HG03139 (cell line): Measurements from ENCODE around the gene HIVEP3.

Source experiments
- ATAC-seq: cut with Tn5 transposase; IDR thresholded peaks from one replicate; pipeline ENCODE4 v1.9.1; 2021; ENCODE audit not compliant: unreplicated experiment

The HIVEP3 gene

GRCh38 chr1:41619511-41620364 lies 299.0 kb downstream of the HIVEP3 start:
- no peak for ATAC-seq

- no peak for ATAC-seq
Measured at GRCh38 chr1:41618871-41619270, 299.9 kb downstream of the HIVEP3 start.

DNA sequence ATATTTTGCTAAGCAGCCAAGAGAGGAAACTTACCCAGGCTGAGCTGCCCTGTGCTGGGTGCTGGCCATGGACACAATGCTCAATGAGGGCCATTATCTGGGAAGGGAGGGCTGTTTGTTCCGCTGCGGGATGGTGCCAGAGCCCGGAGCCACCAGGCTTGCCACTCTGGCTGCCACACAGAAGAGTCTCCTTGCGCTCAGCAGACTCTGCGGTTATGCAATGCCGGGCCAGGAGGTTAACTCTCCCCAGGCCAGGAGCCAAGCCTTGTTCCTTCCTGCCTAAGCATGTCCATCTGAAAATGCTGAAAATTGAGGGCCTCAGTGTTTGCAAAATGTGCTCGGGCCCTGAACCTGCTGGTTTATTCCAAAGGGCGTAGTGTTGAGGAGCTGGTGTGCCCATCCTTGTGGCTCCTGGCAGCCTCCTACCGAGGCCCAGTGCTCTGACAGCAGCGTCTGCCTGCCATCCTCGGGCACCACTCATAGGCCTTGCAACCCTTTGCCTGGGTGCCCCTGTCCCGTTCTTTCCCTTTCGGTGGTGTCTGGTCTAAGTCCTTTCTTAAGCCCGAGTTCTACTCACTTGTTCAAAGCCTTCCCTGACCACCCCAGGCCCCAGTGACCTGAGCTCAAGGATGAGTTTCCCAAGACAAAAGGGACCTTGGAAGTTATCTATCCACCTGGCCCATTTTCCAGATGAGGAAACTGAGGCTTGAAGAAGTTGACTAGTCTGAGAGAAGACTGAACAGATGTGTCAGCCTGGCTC lies 300.5 kb downstream of the HIVEP3 start:
- no peak for ATAC-seq

DNA sequence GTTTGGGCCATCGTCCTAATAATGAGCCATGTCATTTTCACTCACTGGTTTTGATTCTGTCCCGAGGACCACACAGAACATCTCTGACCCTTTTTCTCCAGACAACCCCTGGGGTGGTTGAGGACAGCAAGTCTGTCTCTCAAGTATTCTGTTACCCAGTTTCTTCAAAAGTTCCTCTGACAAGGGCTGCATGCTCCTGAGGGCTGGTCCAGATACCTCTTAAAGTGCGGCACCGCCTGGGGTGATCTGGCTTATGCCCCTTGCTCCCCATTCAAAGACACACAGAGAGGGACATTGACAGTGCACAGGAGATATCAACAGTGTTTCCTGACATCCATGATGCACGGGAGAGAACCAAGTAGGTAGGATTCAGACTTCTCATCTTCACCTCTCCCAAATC lies 301.4 kb downstream of the HIVEP3 start:
- ATAC-seq, result no peak

DNA sequence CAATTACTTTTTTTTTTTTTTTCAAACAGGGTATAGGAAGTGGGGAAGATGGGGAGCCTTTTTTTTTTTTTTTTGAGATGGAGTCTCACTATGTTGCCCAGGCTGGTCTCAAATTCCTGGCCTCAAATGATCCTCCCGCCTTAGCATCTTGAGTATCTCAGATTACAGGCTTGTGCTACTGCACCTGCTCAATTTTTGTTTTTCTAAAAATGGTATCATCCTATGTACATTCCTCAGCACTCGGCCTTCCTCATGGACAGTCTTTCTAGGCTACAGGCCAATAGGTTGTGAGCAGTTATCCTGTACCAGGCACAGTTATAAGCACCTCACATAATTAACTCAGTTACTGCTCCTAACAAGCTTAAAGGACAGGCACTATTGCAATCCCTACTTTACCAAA lies 302.2 kb downstream of the HIVEP3 start:
- no peak for ATAC-seq

- ATAC-seq, result no peak
Measured at GRCh38 chr1:41615981-41616380, 302.7 kb downstream of the HIVEP3 start.

GRCh38 chr1:41615316-41615715 lies 303.4 kb downstream of the HIVEP3 start:
- ATAC-seq, result no peak

DNA sequence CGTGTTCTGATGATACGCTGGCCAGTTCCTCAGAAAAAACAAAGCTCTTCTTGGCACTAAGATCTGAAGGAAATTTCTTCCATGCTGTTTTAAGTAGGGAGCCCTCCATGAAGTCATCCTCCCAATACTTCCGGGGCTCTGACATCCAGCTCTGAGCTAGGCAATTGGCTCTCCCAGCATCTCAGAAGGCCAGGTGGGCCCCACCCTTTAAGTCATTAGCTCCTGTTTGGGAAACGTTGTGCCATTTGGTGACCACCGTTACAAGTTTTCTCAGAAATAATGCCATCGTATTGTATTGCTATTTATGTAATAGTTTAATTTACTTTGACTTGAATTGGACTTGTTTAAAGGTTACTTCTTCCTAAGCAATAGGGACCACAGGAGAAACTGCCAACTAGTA lies 303.9 kb downstream of the HIVEP3 start:
- no peak for ATAC-seq

DNA sequence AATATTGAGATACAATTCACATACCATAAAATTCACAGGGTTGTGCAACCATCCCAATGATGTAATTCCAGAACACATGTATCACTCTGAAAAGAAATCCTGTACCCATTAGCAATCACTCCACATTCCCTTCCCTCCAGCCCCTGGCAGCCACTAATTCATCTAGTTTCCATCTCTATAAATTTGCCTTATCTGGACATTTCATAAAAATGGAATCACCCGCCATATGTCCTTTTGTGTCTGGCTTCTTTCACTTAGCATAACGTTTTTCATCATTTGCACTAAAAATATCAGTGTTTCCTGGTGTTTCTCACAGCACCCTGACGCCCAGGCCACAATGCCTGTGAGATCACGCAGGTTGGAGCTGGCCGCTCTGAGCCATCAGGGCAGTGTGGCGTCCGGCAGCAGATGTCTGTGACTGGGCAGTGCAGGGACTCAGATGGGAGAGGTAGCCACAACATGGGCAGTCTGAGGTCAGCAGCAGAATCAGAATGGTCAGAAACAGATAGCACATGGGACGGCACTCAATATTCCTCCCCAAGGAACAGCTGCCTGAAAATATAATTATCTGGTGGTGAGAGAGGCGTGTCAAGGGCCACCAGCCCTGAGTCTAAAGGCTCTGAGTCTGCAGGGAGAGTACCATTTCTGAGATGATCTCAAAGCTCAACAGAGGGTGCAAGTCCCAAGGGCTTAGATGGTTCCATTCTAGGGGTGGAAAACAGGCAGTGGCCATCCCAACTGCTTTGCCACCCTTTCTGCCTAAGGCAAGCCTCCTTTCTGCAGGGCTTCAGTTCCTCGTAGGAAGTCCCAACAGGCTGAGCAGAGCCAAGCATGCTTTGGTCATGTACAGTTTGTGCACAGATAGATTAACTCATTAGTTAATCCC lies 304.8 kb downstream of the HIVEP3 start:
- ATAC-seq, result no peak

DNA sequence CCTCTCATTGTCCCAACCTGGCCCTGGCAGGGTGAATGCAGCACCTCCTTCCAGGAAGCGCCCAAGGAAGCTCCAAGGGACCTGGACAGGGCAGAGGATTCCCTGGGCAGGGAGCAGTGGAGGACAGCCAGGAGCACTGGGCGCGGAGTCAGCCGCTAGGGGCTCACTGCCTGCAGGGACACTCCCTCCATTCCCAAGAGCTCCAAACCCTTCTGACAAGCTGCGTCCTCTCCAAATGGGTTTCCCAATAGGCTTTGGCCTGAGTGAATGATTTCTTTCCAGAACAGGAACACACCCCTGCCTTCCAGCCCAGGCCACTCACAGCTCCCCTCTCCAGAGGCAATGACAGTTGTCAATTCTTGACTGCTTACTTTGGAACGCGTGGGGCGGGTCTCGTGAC lies 305.8 kb downstream of the HIVEP3 start:
- no peak for ATAC-seq

- ATAC-seq, result no peak
Measured at GRCh38 chr1:41611932-41612450, 306.7 kb downstream of the HIVEP3 start.

DNA sequence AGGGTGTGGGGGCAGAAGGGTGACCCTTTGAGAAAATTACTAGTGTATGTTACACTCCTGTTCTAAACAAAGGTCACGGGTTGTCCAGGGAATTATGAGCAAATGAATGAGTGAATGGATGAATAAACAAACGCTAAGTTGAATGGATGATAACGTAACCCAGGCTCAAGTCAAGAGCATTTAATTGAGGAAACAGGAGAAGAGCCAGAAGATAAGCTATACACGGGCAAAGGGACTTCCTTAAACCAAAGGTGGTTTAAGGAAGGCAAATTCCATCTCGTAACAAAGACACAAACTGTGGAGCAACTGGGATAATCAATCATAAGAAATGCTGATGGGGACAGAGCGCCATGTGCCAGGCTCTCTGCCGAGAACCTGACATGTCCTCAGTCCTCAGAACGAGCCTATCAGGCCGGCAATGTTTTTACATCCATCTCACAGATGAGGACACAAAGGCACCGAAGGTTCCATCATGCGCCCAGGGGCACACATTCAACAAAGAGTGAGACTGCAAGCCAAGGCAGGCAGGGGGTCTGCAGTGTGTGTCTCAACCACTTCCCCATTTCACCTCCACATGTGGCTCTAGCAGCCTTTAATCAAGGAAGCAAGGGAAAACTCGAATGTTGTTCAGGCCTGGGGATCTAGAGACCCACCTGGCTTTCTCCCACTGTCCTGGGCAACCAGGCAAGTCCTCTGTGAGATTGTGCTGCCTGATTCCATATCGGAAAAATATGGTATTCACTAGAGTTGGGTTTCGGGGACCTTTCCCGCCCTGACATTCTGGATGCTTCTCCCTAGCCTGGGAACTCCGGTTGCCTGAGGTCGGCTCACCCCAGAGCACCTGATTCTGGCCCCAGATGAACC lies 307.4 kb downstream of the HIVEP3 start:
- ATAC-seq, result no peak

- ATAC-seq, result no peak
Measured at GRCh38 chr1:41610361-41610760, 308.4 kb downstream of the HIVEP3 start.

- ATAC-seq, result no peak
Measured at GRCh38 chr1:41609166-41609883, 309.4 kb downstream of the HIVEP3 start.

- no peak for ATAC-seq
Measured at GRCh38 chr1:41608211-41608610, 310.5 kb downstream of the HIVEP3 start.

- ATAC-seq, result no peak
Measured at GRCh38 chr1:41607808-41608207, 310.9 kb downstream of the HIVEP3 start.

DNA sequence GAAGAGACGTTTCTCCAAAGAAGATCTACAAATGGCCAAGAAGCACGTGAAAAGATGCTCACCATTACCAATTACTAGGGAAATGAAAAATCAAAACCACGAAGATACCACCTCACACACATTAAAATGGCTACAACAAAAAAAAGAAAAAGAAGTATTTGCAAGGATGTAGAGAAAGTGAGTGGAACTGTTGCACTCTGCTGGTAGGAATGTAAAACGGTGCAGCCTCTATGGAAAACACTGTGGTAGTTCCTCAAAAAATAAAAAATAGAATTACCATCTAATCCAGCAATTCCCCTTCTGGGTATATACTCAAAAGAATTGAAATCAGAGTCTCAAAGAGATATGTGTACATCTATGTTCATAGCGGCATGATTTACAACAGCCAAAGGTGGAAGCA lies 318.8 kb downstream of the HIVEP3 start:
- no peak for ATAC-seq

GRCh38 chr1:41598325-41598724 lies 320.4 kb downstream of the HIVEP3 start:
- no peak for ATAC-seq

- ATAC-seq, result no peak
Measured at GRCh38 chr1:41592451-41593125, 326.1 kb downstream of the HIVEP3 start.
